Measurements from ENCODE around the gene RGS14. TPM values are rescaled to one million over a fixed set of nuclear protein-coding genes. Genes with fewer than 3 reads are reported as not detected.

Gene RGS14
- total RNA-seq, 1 donor, result 3.5 TPM

- TF ChIP-seq, protein P1, sequence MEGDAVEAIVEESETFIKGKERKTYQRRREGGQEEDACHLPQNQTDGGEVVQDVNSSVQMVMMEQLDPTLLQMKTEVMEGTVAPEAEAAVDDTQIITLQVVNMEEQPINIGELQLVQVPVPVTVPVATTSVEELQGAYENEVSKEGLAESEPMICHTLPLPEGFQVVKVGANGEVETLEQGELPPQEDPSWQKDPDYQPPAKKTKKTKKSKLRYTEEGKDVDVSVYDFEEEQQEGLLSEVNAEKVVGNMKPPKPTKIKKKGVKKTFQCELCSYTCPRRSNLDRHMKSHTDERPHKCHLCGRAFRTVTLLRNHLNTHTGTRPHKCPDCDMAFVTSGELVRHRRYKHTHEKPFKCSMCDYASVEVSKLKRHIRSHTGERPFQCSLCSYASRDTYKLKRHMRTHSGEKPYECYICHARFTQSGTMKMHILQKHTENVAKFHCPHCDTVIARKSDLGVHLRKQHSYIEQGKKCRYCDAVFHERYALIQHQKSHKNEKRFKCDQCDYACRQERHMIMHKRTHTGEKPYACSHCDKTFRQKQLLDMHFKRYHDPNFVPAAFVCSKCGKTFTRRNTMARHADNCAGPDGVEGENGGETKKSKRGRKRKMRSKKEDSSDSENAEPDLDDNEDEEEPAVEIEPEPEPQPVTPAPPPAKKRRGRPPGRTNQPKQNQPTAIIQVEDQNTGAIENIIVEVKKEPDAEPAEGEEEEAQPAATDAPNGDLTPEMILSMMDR (IDR thresholded peaks at IDR 0.05; ENCODE audit: insufficient read depth, low read depth, low read length), result no peak
- H3K4me3 ChIP-seq (ENCODE audit: low read depth, low read length), result peak within 1 kb of the TSS; percentile 64
- DNase-seq (ENCODE audit: low read depth), result peak; percentile 93
Observed at GRCh38 chr5:177311723-177312648, 45.7 kb upstream of the RGS14 start, which contains the start of gene MXD3. TSS of gene MXD3 (minus strand) at chr5:177311898. CDS start at chr5:177311830, 68 bp downstream.

GRCh38 chr5:177312649-177313181, 45.0 kb upstream of the RGS14 start:
- TF ChIP-seq, protein P1 (IDR thresholded peaks at IDR 0.05; ENCODE audit: insufficient read depth, low read depth, low read length), result no peak
- H3K4me3 ChIP-seq (ENCODE audit: low read depth, low read length), result peak overlapping the region; percentile 48
- DNase-seq (ENCODE audit: low read depth), result no peak

GRCh38 chr5:177313561-177314259, 44.0 kb upstream of the RGS14 start:
- H3K4me3 ChIP-seq (ENCODE audit: low read depth, low read length), result no peak overlapping the region
- DNase-seq (ENCODE audit: low read depth), result no peak
- TF ChIP-seq, protein P1 (IDR thresholded peaks at IDR 0.05; ENCODE audit: insufficient read depth, low read depth, low read length), result no peak

DNA sequence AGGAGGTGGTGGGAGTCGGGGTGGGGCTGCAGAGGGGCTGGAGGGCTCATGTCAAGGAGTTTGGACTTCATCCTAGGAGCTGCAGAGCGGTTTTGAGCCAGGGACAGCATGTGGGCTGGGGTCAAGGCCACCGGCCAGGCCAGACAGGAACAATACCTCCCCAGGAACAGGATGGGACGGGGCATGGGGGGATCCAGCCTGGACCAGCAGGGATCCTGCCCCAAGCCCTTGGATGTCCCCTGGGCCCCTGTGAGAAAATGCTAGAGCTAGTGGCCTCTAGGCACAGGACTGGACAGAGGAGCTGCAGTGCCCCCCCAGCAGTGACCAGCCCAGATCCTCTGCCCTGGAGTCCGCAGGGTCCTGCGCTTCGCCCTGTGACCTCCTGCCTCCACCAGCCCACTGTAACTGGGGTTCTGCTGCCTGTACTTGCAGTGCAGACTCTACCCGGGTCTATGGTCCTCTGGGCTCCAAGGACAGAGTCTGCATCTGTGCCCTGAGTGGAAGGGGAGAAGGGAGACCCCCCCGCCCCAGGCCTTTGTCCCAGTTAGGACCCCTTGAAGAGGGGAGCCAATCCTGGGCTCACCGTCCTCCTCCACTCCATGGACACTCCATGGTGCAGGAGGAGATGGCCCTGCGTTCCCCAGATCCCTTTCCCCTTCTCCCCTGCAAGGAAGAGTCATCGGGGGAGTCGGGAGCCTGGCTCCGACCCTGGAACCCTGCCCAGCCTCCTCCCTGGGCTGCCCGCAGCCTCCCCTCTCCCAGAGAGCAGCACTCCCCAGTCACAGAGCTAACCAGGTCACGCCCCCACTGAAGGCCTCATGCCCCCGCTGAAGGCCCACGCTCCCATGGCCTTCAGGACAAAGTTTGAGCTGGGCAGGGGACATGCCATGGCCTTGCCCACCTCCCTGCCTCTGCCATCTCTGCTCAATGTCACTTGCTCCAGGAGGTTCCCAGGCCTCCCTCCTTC, 43.1 kb upstream of the RGS14 start:
- TF ChIP-seq, protein P1 (IDR thresholded peaks at IDR 0.05; ENCODE audit: insufficient read depth, low read depth, low read length), result no peak
- DNase-seq (ENCODE audit: low read depth), result no peak
- H3K4me3 ChIP-seq (ENCODE audit: low read depth, low read length), result no peak overlapping the region

GRCh38 chr5:177315411-177315810, 42.3 kb upstream of the RGS14 start:
- TF ChIP-seq, protein P1 (IDR thresholded peaks at IDR 0.05; ENCODE audit: insufficient read depth, low read depth, low read length), result no peak
- DNase-seq (ENCODE audit: low read depth), result no peak
- H3K4me3 ChIP-seq (ENCODE audit: low read depth, low read length), result no peak overlapping the region

DNA sequence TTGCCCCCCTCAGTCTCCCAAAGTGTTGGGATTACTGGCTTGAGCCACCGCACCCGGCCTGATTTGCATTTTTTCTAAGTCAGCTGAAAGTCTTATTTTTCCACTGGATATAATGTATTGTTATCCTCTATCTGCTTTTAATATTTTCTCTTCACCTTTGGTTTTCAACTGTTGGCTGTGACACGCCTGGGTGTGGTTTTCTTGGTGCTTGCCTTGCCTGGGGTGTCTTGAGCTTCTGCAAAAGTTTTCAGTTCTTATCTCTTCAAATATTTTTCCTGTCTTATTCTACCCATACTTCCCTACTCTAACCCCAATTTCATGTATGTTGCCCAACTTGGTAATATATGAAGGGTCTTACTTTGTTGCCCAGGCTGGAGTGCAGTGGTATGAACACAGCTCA, 41.7 kb upstream of the RGS14 start:
- TF ChIP-seq, protein P1 (IDR thresholded peaks at IDR 0.05; ENCODE audit: insufficient read depth, low read depth, low read length), result no peak
- H3K4me3 ChIP-seq (ENCODE audit: low read depth, low read length), result no peak overlapping the region
- no peak for DNase-seq (ENCODE audit: low read depth)
